Smooth muscle cell (in vitro differentiated cells): ENCODE measurements around the gene MCC. TPM values are rescaled to one million over a fixed set of nuclear protein-coding genes. Genes with fewer than 3 reads are reported as not detected.
A peak's percentile ranks its signal among the peaks of the same experiment; 100 is the strongest.

ENCODE experiments used
- DNase-seq: peaks from one replicate; lab custom pipeline; 2025; ENCODE audit not compliant: unreplicated experiment; lab: John Stamatoyannopoulos, UW
- H2AFZ ChIP-seq: fragments of 200-600 bp; sonication (generic); 2 replicates; pipeline ENCODE4 v1.6.0; 2016; ENCODE audit warnings: antibody characterized with exemption, low read depth, mild to moderate bottlenecking
- H3F3A ChIP-seq: fragments of 200-600 bp; sonication (generic); 2 replicates; pipeline ENCODE4 v1.6.0; 2017; ENCODE audit warnings: antibody characterized with exemption, low read depth
- H3K27ac ChIP-seq: fragments of 200-600 bp; sonication (generic); 2 replicates; pipeline ENCODE4 v1.5.1; 2016; ENCODE audit warnings: low read depth, mild to moderate bottlenecking
- H3K27me3 ChIP-seq: fragments of 200-600 bp; sonication (generic); 2 replicates; pipeline ENCODE4 v1.6.1; 2016; ENCODE audit warnings: low read depth, mild to moderate bottlenecking
- H3K36me3 ChIP-seq: fragments of 200-600 bp; sonication (generic); 2 replicates; pipeline ENCODE4 v1.5.1; 2016; ENCODE audit warnings: low read depth
- H3K4me1 ChIP-seq: fragments of 200-600 bp; sonication (generic); 2 replicates; pipeline ENCODE4 v1.5.1; 2016; ENCODE audit warnings: low read depth
- H3K4me2 ChIP-seq: fragments of 200-600 bp; sonication (generic); 2 replicates; pipeline ENCODE4 v1.6.0; 2016; ENCODE audit warnings: mild to moderate bottlenecking
- H3K4me3 ChIP-seq: fragments of 200-600 bp; sonication (generic); 2 replicates; pipeline ENCODE4 v1.5.1; 2016; ENCODE audit warnings: mild to moderate bottlenecking
- H3K79me2 ChIP-seq: fragments of 200-600 bp; sonication (generic); 2 replicates; pipeline ENCODE4 v1.6.0; 2016; ENCODE audit warnings: low read depth, mild to moderate bottlenecking
- H3K9ac ChIP-seq: fragments of 200-600 bp; sonication (generic); 2 replicates; pipeline ENCODE4 v1.6.0; 2016; ENCODE audit warnings: low read depth
- H3K9me3 ChIP-seq: fragments of 200-600 bp; sonication (generic); replicated peaks from 2 replicates; pipeline ENCODE4 v1.5.1; 2016; ENCODE audit warnings: low read depth
- H4K20me1 ChIP-seq: fragments of 200-600 bp; sonication (generic); 2 replicates; pipeline ENCODE4 v1.6.0; 2016; ENCODE audit warnings: low read depth
- WGBS: methylation state at CpG from one replicate; pipeline ENCODE4 v1.1.7; 2016; ENCODE audit warnings: low lambda C conversion rate; 5-methylcytosine and 5-hydroxymethylcytosine counted together
- polyA plus RNA-seq: library from polyadenylated mRNA; unstranded; fragments of >200 nt; fragmentation: Nextera tagmentation; extraction: Ambion mirVana; gene quantifications from 2 replicates; pipeline ENCODE4 v1.2.1, GENCODE V29; 2016
- total RNA-seq: library from RNA; depleted of rRNA; stranded (reverse); fragments of >200 nt; gene quantifications from 2 replicates; pipeline ENCODE4 v1.2.3, GENCODE V29; 2014
- TF ChIP-seq, protein P1 (sequence below): fragments of 200-600 bp; sonication (generic); IDR thresholded peaks from 2 replicates; pipeline ENCODE4 v1.5.1; 2017; ENCODE audit warnings: borderline replicate concordance, mild to moderate bottlenecking, antibody characterized with exemption; ENCODE audit not compliant: insufficient read depth, poor library complexity, severe bottlenecking

MCC gene
- total and polyA plus RNA-seq, 2 experiments from 2014 or later = 5.8 to 19.2 TPM

DNA sequence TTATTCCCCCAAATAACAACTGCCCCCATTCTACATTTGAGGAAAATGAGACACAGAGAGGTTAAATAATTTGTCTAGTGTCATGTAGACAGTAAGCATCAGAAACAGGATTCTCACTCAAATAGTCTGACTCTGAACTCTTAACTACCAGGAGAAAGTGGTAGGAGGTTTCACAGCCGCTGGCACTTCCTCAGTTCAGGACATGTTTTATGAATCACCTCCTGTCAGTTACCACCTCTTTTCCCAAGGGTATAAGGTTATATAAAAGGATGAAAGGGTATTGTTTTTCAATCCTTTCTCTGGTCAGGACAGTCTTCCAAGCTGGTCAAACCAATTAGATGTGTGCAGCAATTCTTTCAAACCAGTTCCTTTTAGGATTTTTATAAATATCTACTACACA, 105.5 kb downstream of the MCC start:
- WGBS = 52% methylated on average over 1 of the region's 1 CpG
- TF ChIP-seq, protein P1, sequence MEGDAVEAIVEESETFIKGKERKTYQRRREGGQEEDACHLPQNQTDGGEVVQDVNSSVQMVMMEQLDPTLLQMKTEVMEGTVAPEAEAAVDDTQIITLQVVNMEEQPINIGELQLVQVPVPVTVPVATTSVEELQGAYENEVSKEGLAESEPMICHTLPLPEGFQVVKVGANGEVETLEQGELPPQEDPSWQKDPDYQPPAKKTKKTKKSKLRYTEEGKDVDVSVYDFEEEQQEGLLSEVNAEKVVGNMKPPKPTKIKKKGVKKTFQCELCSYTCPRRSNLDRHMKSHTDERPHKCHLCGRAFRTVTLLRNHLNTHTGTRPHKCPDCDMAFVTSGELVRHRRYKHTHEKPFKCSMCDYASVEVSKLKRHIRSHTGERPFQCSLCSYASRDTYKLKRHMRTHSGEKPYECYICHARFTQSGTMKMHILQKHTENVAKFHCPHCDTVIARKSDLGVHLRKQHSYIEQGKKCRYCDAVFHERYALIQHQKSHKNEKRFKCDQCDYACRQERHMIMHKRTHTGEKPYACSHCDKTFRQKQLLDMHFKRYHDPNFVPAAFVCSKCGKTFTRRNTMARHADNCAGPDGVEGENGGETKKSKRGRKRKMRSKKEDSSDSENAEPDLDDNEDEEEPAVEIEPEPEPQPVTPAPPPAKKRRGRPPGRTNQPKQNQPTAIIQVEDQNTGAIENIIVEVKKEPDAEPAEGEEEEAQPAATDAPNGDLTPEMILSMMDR = no peak
- Histone ChIP-seq H3K9ac (no peak overlapping the region), H3K4me1 (peaks cover under 1% of the 10 kb centered on the region), H3K4me2 (no peak overlapping the region), H3K27me3 (no peaks in the 10 kb centered on the region), H2AFZ (no peak overlapping the region), H3K36me3 (no peaks in the 10 kb centered on the region), H3K9me3 (no peaks in the 10 kb centered on the region), H3F3A (no peaks in the 10 kb centered on the region), H3K27ac (no peak overlapping the region), H4K20me1 (no peaks in the 10 kb centered on the region), H3K79me2 (no peaks in the 10 kb centered on the region), H3K4me3 (no peak overlapping the region)
- no peak for DNase-seq

DNA sequence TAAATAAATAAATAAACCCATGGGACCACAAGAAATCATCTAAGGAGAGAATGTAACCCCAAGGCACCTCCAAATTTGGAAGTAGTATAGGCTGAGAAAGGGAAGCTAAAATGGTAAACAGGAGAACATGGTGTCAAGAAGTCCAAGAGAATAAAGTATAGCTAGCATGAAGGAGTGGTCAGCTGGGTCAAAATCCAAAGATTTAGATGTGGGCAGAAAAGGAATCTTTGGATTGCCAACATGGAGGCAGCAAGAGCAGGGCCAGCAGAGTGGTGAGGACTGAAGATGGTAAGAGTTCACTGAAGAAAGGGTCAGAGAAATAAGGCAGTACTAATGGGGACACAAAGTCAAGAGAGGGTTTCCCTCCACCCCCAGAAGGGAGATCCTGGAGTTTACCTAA, 106.5 kb downstream of the MCC start:
- Histone ChIP-seq H3K4me3 (no peak overlapping the region), H3F3A (no peaks in the 10 kb centered on the region), H4K20me1 (no peaks in the 10 kb centered on the region), H3K27me3 (no peaks in the 10 kb centered on the region), H3K9ac (no peak overlapping the region), H3K27ac (no peak overlapping the region), H3K79me2 (no peaks in the 10 kb centered on the region), H3K9me3 (no peaks in the 10 kb centered on the region), H2AFZ (no peak overlapping the region), H3K36me3 (no peaks in the 10 kb centered on the region), H3K4me2 (no peak overlapping the region), H3K4me1 (no peaks in the 10 kb centered on the region)
- TF ChIP-seq, protein P1 = no peak
- no peak for DNase-seq

GRCh38 chr5:113380807-113381326, 107.4 kb downstream of the MCC start:
- no peak for DNase-seq

More at GRCh38 chr5:113380807-113381326, 107.4 kb downstream of the MCC start:
- Histone ChIP-seq H3K9ac (no peak overlapping the region), H3K9me3 (no peaks in the 10 kb centered on the region), H3K4me2 (peak overlapping the region; percentile 58), H3K27ac (peak overlapping the region; percentile 48), H3K4me3 (no peak overlapping the region), H2AFZ (no peak overlapping the region), H4K20me1 (no peaks in the 10 kb centered on the region), H3K27me3 (no peaks in the 10 kb centered on the region), H3K36me3 (no peaks in the 10 kb centered on the region), H3F3A (no peaks in the 10 kb centered on the region), H3K79me2 (no peaks in the 10 kb centered on the region), H3K4me1 (no peaks in the 10 kb centered on the region)
- TF ChIP-seq, protein P1 = no peak
- WGBS = 69% methylated on average over 3 of the region's 3 CpGs
